Cardiac muscle cell (in vitro differentiated cells and primary cell): Measurements from ENCODE around the gene ARHGAP26. TPM values are rescaled to one million over a fixed set of nuclear protein-coding genes. Genes with fewer than 3 reads are reported as not detected.

Source experiments
- DNase-seq, 2 donors: peaks; one replicate each; pipeline versions ENCODE4 v3.0.0 to v3.0.0-alpha.2; 2010 to 2017; ENCODE audit warnings: low read depth in 1 of 2, low spot score in 1 of 2
- H3K27ac ChIP-seq: fragments of 200-600 bp; sonication (generic); 2 replicates; pipeline ENCODE4 v1.5.1; 2016
- H3K27me3 ChIP-seq: fragments of 200-600 bp; sonication (generic); 2 replicates; pipeline ENCODE4 v1.6.0; 2016; ENCODE audit warnings: control low read depth
- H3K36me3 ChIP-seq: fragments of 200-600 bp; sonication (generic); 2 replicates; pipeline ENCODE4 v1.5.1; 2016; ENCODE audit warnings: control low read depth
- H3K4me1 ChIP-seq: fragments of 200-600 bp; sonication (generic); 2 replicates; pipeline ENCODE4 v1.8.1; 2017; ENCODE audit warnings: low read depth, mild to moderate bottlenecking, mixed run types
- H3K4me3 ChIP-seq: fragments of 200-600 bp; sonication (generic); 2 replicates; pipeline ENCODE4 v1.5.1; 2016; ENCODE audit warnings: mild to moderate bottlenecking
- H3K9me3 ChIP-seq: fragments of 200-600 bp; sonication (generic); 2 replicates; pipeline ENCODE4 v1.5.1; 2017; ENCODE audit warnings: low read depth, mild to moderate bottlenecking, control low read depth
- polyA plus RNA-seq: library from polyadenylated mRNA; unstranded; fragments of >200 nt; fragmentation: Nextera tagmentation; extraction: Ambion mirVana; gene quantifications from 2 replicates; pipeline ENCODE4 v1.2.1, GENCODE V29; 2016
- total RNA-seq: library from RNA; depleted of rRNA; stranded (reverse); fragments of >200 nt; gene quantifications from 2 replicates; pipeline ENCODE4 v1.2.3, GENCODE V29; 2016
- TF ChIP-seq, protein P1 (sequence below): IDR thresholded peaks from 2 replicates; pipeline ENCODE4 v1.5.1; 2012; ENCODE audit warnings: low read depth, mild to moderate bottlenecking, low read length

The ARHGAP26 gene
- total and polyA plus RNA-seq, 2 experiments from 2014 or later, result 12.7 to 16.2 TPM

DNA sequence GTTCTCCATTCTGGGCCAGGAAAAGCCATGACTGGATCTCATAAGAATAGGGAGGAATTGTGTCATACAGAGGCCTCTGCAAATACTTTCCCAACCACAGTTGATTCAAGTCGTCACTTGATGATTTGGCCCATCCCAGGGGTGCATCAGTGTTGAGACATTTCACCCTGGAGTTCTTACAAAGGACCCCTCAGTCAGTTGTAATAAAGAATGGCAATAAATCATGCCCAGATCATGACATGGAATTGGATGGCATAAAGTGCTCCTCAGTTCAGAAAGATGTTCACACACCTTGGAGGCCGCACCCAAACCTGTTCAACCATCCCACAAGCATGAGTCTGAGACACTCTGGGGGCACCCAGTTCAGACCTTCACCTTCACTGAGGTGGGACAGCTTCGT, 465.2 kb downstream of the ARHGAP26 start:
- Histone ChIP-seq H3K4me3 (no peak overlapping the region), H3K9me3 (no peaks in the 10 kb centered on the region), H3K27me3 (no peaks in the 10 kb centered on the region), H3K27ac (no peak overlapping the region), H3K36me3 (no peaks in the 10 kb centered on the region), H3K4me1 (peaks cover 5% of the 10 kb centered on the region)
- DNase-seq, result peak in 1 of 2 donors; percentile 66
- TF ChIP-seq, protein P1, sequence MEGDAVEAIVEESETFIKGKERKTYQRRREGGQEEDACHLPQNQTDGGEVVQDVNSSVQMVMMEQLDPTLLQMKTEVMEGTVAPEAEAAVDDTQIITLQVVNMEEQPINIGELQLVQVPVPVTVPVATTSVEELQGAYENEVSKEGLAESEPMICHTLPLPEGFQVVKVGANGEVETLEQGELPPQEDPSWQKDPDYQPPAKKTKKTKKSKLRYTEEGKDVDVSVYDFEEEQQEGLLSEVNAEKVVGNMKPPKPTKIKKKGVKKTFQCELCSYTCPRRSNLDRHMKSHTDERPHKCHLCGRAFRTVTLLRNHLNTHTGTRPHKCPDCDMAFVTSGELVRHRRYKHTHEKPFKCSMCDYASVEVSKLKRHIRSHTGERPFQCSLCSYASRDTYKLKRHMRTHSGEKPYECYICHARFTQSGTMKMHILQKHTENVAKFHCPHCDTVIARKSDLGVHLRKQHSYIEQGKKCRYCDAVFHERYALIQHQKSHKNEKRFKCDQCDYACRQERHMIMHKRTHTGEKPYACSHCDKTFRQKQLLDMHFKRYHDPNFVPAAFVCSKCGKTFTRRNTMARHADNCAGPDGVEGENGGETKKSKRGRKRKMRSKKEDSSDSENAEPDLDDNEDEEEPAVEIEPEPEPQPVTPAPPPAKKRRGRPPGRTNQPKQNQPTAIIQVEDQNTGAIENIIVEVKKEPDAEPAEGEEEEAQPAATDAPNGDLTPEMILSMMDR, result no peak

DNA sequence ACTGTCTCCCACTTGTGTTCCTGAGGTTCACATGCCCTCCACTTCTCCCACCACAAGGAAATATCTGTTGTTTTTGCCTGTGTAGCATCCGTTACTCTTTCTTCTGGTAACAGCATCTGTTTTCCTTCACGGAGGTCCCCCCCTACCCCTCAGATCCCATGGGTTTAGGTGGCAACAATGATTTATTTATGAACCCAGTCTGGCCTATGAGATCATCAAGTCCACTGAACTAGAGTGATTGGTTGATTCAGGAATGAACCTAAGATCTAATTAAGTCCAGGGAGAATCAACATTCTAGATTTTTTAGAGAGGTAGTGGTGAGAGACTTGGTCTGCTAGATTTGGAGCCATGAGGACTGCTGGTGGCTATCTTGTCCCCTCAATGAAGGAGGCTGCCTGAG, 466.5 kb downstream of the ARHGAP26 start:
- TF ChIP-seq, protein P1, result no peak
- H3K27me3 ChIP-seq, result no peaks in the 10 kb centered on the region
- DNase-seq, result no peak

DNA sequence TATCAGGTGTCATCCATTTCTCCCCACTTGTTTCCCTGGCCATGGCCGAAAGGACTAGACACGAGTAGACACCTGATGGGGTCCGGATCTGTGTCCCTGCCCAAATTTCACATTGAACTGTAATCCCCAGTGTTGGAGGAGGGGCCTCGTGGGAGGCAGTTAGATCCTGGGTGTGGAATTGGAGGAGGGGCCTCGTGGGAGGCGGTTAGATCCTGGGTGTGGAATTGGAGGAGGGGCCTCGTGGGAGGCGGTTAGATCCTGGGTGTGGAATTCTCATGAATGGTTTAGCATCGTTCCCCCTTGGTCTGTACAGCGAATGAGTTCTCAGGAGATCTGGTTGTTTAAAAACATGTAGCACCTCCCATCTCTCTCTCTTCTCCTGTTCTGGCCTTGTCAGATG, 467.5 kb downstream of the ARHGAP26 start:
- H3K27me3 ChIP-seq, result no peaks in the 10 kb centered on the region
- peaks cover 10% of the 10 kb centered on the region for H3K4me1 ChIP-seq
- no peak overlapping the region for H3K27ac ChIP-seq
- no peaks in the 10 kb centered on the region for H3K36me3 ChIP-seq
- TF ChIP-seq, protein P1, result no peak
- no peak overlapping the region for H3K4me3 ChIP-seq
- no peak for DNase-seq
- no peaks in the 10 kb centered on the region for H3K9me3 ChIP-seq

More for the DNA sequence above, 466.5 kb downstream of the ARHGAP26 start:
- no peak overlapping the region for H3K4me3 ChIP-seq
- H3K36me3 ChIP-seq, result no peaks in the 10 kb centered on the region
- peaks cover 10% of the 10 kb centered on the region for H3K4me1 ChIP-seq
- no peaks in the 10 kb centered on the region for H3K9me3 ChIP-seq
- H3K27ac ChIP-seq, result no peak overlapping the region

DNA sequence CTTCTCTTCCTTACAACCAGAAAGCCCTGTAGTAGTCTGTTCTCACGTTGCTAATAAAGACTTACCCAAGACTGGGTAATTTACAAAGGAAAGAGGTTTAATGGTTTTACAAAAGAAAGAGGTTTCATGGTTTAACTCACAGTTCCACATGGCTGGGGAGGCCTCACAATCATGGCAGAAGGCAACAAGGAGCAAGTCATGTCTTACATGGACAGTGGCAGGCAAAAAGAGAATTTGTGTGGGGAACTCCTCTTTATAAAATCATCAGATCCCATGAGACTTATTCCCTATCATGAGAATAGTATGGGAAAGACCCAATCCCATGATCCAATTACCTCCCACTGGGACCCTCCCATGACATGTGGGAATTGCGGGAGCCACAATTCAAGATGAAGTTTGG, 468.4 kb downstream of the ARHGAP26 start:
- H3K4me3 ChIP-seq, result no peak overlapping the region
- H3K4me1 ChIP-seq, result peaks cover 10% of the 10 kb centered on the region
- H3K9me3 ChIP-seq, result no peaks in the 10 kb centered on the region
- H3K27me3 ChIP-seq, result no peaks in the 10 kb centered on the region
- TF ChIP-seq, protein P1, result no peak
- DNase-seq, result no peak
- no peak overlapping the region for H3K27ac ChIP-seq
- H3K36me3 ChIP-seq, result no peaks in the 10 kb centered on the region

DNA sequence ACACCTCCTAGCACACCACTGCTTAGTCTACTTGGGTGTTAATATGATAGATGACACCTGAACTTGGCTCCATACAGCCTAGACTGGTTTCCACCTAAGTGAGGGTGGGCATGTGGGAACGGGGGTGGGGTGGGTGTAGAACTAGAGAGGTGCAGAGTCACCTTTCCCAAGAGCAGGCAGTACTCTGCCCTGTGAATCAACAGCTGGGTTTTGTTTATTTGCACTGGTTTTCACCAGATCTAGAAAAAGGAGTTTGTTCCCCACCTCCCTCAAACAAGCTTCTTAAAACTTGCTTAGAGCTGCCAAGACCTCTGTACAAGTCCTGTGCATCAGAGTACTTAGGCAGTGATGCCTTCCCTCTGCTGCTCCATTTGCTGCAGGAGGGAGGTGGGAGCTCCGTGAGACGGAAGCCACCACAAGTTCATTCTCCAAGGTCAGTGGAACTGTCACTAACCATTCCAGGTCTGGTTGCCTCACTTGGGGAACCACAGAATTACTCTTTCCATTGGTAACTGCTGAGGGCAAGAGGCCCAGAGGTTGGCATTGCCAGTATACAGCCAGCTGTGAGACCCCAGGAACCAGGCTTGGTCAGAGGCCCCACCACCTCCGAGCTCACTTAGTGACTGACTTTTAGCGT, 469.8 kb downstream of the ARHGAP26 start:
- Histone ChIP-seq H3K27me3 (no peaks in the 10 kb centered on the region), H3K4me1 (peaks cover 10% of the 10 kb centered on the region), H3K4me3 (no peak overlapping the region), H3K27ac (no peak overlapping the region), H3K36me3 (no peaks in the 10 kb centered on the region), H3K9me3 (no peaks in the 10 kb centered on the region)
- DNase-seq, result no peak
- TF ChIP-seq, protein P1, result no peak
